H1 (cell line): Measurements from ENCODE around the gene BLMH. TPM values are rescaled to one million over a fixed set of nuclear protein-coding genes. Genes with fewer than 3 reads are reported as not detected.

Source experiments
- CTCF ChIA-PET: fragments of 300-600 bp; sonication (Branson Sonifier 250); formaldehyde crosslinking; loops from one replicate; lab custom pipeline; 2021; ENCODE audit not compliant: partially characterized antibody; lab: Charles Lee
- POLR2A ChIA-PET: fragments of 300-600 bp; sonication (Branson Sonifier 250); formaldehyde crosslinking; loops from one replicate; lab custom pipeline; 2021; ENCODE audit warnings: inconsistent platforms; ENCODE audit not compliant: partially characterized antibody; lab: Charles Lee
- DNase-seq, 2 experiments: peaks; one replicate each; pipeline versions ENCODE4 v3.0.0 to v3.0.0-alpha.2; 2010 to 2022; ENCODE audit warnings: low spot score in 2 of 2, low read depth in 1 of 2, mixed read lengths in 1 of 2
- FAIRE-seq: peaks from 2 replicates; lab custom pipeline; 2011; peaks lifted over from hg19 to GRCh38; lab: Jason Lieb, UNC
- H2AFZ ChIP-seq: 2 replicates; pipeline ENCODE4 v1.8.1; 2012; ENCODE audit warnings: low read length, inconsistent platforms
- H2AK5ac ChIP-seq: 2 replicates; pipeline ENCODE4 v1.6.1; 2013; ENCODE audit warnings: low read depth, low read length
- H2BK120ac ChIP-seq: replicated peaks from 2 replicates; pipeline ENCODE3; 2013; ENCODE audit warnings: low read depth, low read length, inconsistent platforms
- H2BK12ac ChIP-seq: 2 replicates; pipeline ENCODE4 v1.6.1; 2013; ENCODE audit warnings: low read depth, low read length
- H2BK15ac ChIP-seq: 2 replicates; pipeline ENCODE4 v1.6.1; 2013; ENCODE audit warnings: low read length
- H2BK20ac ChIP-seq: 2 replicates; pipeline ENCODE4 v1.6.1; 2013; ENCODE audit warnings: low read length
- H2BK5ac ChIP-seq: 2 replicates; pipeline ENCODE4 v1.6.1; 2013; ENCODE audit warnings: low read depth, low read length
- H3K14ac ChIP-seq: 2 replicates; pipeline ENCODE4 v1.6.1; 2013; ENCODE audit warnings: inconsistent platforms; ENCODE audit not compliant: insufficient read length
- H3K18ac ChIP-seq: 2 replicates; pipeline ENCODE4 v1.6.1; 2013; ENCODE audit warnings: low read length; ENCODE audit errors: extremely low read depth
- H3K23ac ChIP-seq: 2 replicates; pipeline ENCODE4 v1.6.1; 2013; ENCODE audit warnings: inconsistent platforms; ENCODE audit not compliant: insufficient read length
- H3K23me2 ChIP-seq: 2 replicates; pipeline ENCODE4 v1.6.1; 2013; ENCODE audit warnings: low read depth, low read length
- H3K27ac ChIP-seq: 2 replicates; pipeline ENCODE4 v1.6.1; 2011; ENCODE audit warnings: low read depth, low read length, inconsistent platforms
- H3K27me3 ChIP-seq, 4 experiments: replicated peaks in 1 of 4; 1 replicate in 1 of 4; 2 replicates in 3 of 4; pipeline versions ENCODE4 v1.6.1 to v1.8.1; 2011 to 2013; ENCODE audit warnings: low read length in 3 of 4, mild to moderate bottlenecking in 3 of 4, inconsistent platforms in 2 of 4, mixed read lengths in 2 of 4, moderate library complexity in 1 of 4; ENCODE audit not compliant: control insufficient read depth in 3 of 4, insufficient read depth in 3 of 4; ENCODE audit errors: extremely low read depth in 1 of 4
- H3K36me3 ChIP-seq, 4 experiments: 2 replicates each; pipeline versions ENCODE4 v1.6.1 to v1.8.1; 2011 to 2013; ENCODE audit warnings: mild to moderate bottlenecking in 4 of 4, low read length in 3 of 4, moderate library complexity in 2 of 4, control low read depth in 1 of 4, inconsistent platforms in 1 of 4; ENCODE audit not compliant: insufficient read depth in 4 of 4, control insufficient read depth in 2 of 4
- H3K4ac ChIP-seq: replicated peaks from 2 replicates; pipeline ENCODE3; 2013; ENCODE audit warnings: low read length, low read depth, mixed read lengths, inconsistent platforms; ENCODE audit not compliant: insufficient read length
- H3K4me1 ChIP-seq, 4 experiments: replicated peaks in 1 of 4; 1 replicate in 1 of 4; 2 replicates in 3 of 4; pipeline versions ENCODE4 v1.6.1 to v1.8.1; 2011 to 2013; ENCODE audit warnings: low read length in 3 of 4, inconsistent platforms in 2 of 4, mixed read lengths in 1 of 4; ENCODE audit not compliant: insufficient read depth in 4 of 4, control insufficient read depth in 3 of 4
- H3K4me2 ChIP-seq, 2 experiments: 2 replicates each; pipeline versions ENCODE4 v1.6.1 to v1.8.1; 2011 to 2013; ENCODE audit warnings: low read depth in 2 of 2, low read length in 2 of 2, control low read depth in 1 of 2, inconsistent platforms in 1 of 2, mild to moderate bottlenecking in 1 of 2; ENCODE audit not compliant: insufficient read depth in 1 of 2
- H3K4me3 ChIP-seq, 4 experiments: fragments of 200-600, 300-600 bp in 1 of 4; sonication (generic), shearing (Covaris generic), sonication (Bioruptor Twin) in 1 of 4; 2 replicates each; pipeline versions ENCODE4 v1.5.1 to v1.8.1; 2011 to 2016; ENCODE audit warnings: low read length in 4 of 4, low read depth in 3 of 4, control low read depth in 2 of 4, inconsistent platforms in 2 of 4, mild to moderate bottlenecking in 2 of 4, mixed read lengths in 1 of 4, moderate library complexity in 1 of 4; ENCODE audit not compliant: insufficient read depth in 2 of 4; ENCODE audit errors: extremely low read depth in 1 of 4
- H3K56ac ChIP-seq: replicated peaks from 2 replicates; pipeline ENCODE3; 2013; ENCODE audit warnings: low read depth, mild to moderate bottlenecking, mixed read lengths, low read length, inconsistent platforms; ENCODE audit not compliant: insufficient read length
- H3K79me1 ChIP-seq: 2 replicates; pipeline ENCODE4 v1.6.1; 2013; ENCODE audit warnings: low read depth, low read length, control low read depth
- H3K79me2 ChIP-seq, 2 experiments: 2 replicates each; pipeline versions ENCODE4 v1.6.1 to v1.8.1; 2012 to 2013; ENCODE audit warnings: low read length in 2 of 2, mild to moderate bottlenecking in 2 of 2, inconsistent platforms in 1 of 2; ENCODE audit not compliant: insufficient read depth in 2 of 2, control insufficient read depth in 1 of 2
- H3K9ac ChIP-seq, 4 experiments: replicated peaks in 1 of 4; 1 replicate in 1 of 4; 2 replicates in 3 of 4; pipeline versions ENCODE4 v1.6.1 to v1.8.1; 2011 to 2013; ENCODE audit warnings: low read depth in 3 of 4, low read length in 3 of 4, control low read depth in 2 of 4, mild to moderate bottlenecking in 2 of 4, moderate library complexity in 2 of 4, inconsistent platforms in 1 of 4; ENCODE audit errors: extremely low read depth in 1 of 4
- H3K9me3 ChIP-seq, 2 experiments: 2 replicates each; pipeline versions ENCODE4 v1.6.1 to v1.8.1; 2012 to 2013; ENCODE audit warnings: mild to moderate bottlenecking in 2 of 2, moderate library complexity in 2 of 2, control low read depth in 1 of 2, inconsistent platforms in 1 of 2, low read depth in 1 of 2, low read length in 1 of 2, mixed read lengths in 1 of 2; ENCODE audit not compliant: insufficient read depth in 2 of 2
- H4K20me1 ChIP-seq, 2 experiments: replicated peaks in 1 of 2; 2 replicates each; pipeline versions ENCODE3 to v1.8.1; 2011 to 2013; ENCODE audit warnings: inconsistent platforms in 2 of 2, low read length in 2 of 2, mild to moderate bottlenecking in 1 of 2; ENCODE audit not compliant: insufficient read depth in 2 of 2, control insufficient read depth in 1 of 2
- H4K5ac ChIP-seq: 2 replicates; pipeline ENCODE4 v1.6.1; 2013; ENCODE audit warnings: low read length, low read depth, mixed read lengths, inconsistent platforms; ENCODE audit not compliant: insufficient read length
- H4K8ac ChIP-seq: 2 replicates; pipeline ENCODE4 v1.8.0; 2013; ENCODE audit warnings: mild to moderate bottlenecking, moderate library complexity, low read length, inconsistent platforms; ENCODE audit not compliant: insufficient read depth; ENCODE audit errors: extremely low read depth
- H4K91ac ChIP-seq: replicated peaks from 2 replicates; pipeline ENCODE3; 2013; ENCODE audit warnings: low read length, mixed read lengths, inconsistent platforms; ENCODE audit not compliant: insufficient read length
- EP300 ChIP-seq, 2 experiments: IDR thresholded peaks; 1 replicate in 1 of 2; 2 replicates in 1 of 2; pipeline ENCODE4 v1.6.1; 2011 to 2012; ENCODE audit warnings: low read depth in 2 of 2, low read length in 2 of 2, mild to moderate bottlenecking in 2 of 2, borderline replicate concordance in 1 of 2, inconsistent platforms in 1 of 2, moderate library complexity in 1 of 2
- EZH2 ChIP-seq: fragments of 200-600 bp; sonication (generic); IDR thresholded peaks from 2 replicates; pipeline ENCODE4 v1.7.1; 2012; ENCODE audit warnings: low read depth, mild to moderate bottlenecking, moderate library complexity, low read length, inconsistent platforms; ENCODE audit not compliant: severe bottlenecking
- SUZ12 ChIP-seq: fragments of 200-600 bp; sonication (generic); IDR thresholded peaks from 2 replicates; pipeline ENCODE4 v1.6.1; 2012; ENCODE audit warnings: mild to moderate bottlenecking, inconsistent platforms, low read length, moderate library complexity, mixed read lengths
- WGBS, 2 experiments: shearing (Covaris generic) in 1 of 2; methylation state at CpG; one replicate each; pipeline versions ENCODE4 v1.1.6 to v1.1.7; 2013 to 2015; ENCODE audit warnings: low lambda C conversion rate in 2 of 2, mixed read lengths in 2 of 2, inconsistent platforms in 1 of 2, low coverage in 1 of 2, missing lambda C conversion rate in 1 of 2; ENCODE audit not compliant: insufficient replicate concordance in 2 of 2, insufficient coverage in 1 of 2, insufficient read length in 1 of 2; ENCODE audit errors: extremely low coverage in 1 of 2, missing lambda C conversion rate in 1 of 2; 5-methylcytosine and 5-hydroxymethylcytosine counted together
- polyA plus RNA-seq, 7 experiments: library from polyadenylated mRNA; depleted of rRNA in 3 of 7; stranded (reverse) in 5 of 7; unstranded in 2 of 7; fragments of >200 nt in 5 of 7; fragments of 200-250 nt in 2 of 7; gene quantifications; 1 replicate in 5 of 7; 2 replicates in 1 of 7; 4 replicates in 1 of 7; pipeline versions ENCODE4 v1.2.1 to v1.2.3, GENCODE V29; 2011 to 2013; ENCODE audit warnings: missing spikeins in 2 of 7, mixed read lengths in 2 of 7
- total RNA-seq: library from RNA; stranded (reverse); fragmentation: NEBNext Ultra II Directional; extraction: Animal tissue kit (Norgen Biotek cat#: 25700); gene quantifications from 2 replicates; pipeline ENCODE4 v1.2.1, GENCODE V29; 2021

BLMH gene
- total and polyA plus RNA-seq, 2 of the 8 experiments (the other 6 are each of a cell fraction or from before 2014, with no cell fraction given) = 18.2 to 74.3 TPM

- H3K4me3 ChIP-seq = no peak overlapping the region
- no peak for TF ChIP-seq EZH2
- TF ChIP-seq EP300 (IDR thresholded peaks at IDR 0.05; ENCODE audit: borderline replicate concordance in 1 of 2, low read depth in 2 of 2, low read length in 2 of 2) = no peak
- TF ChIP-seq SUZ12 = no peak
- H4K91ac ChIP-seq = no peak overlapping the region
- no peak overlapping the region for H3K14ac ChIP-seq
- H4K5ac ChIP-seq = no peak overlapping the region
- no peak overlapping the region for H3K18ac ChIP-seq
- no peak overlapping the region for H2BK120ac ChIP-seq
- H4K8ac ChIP-seq = no peak overlapping the region
- no peak overlapping the region for H2BK15ac ChIP-seq
- H3K4ac ChIP-seq = no peak overlapping the region
- H3K4me1 ChIP-seq = 0 out of 7 replicates have a peak, but pooled peaks cover 0 to 2% (median 0%) of the 10 kb centered on the region in 4 experiments
- H3K23me2 ChIP-seq = no peaks in the 10 kb centered on the region
- H3K27me3 ChIP-seq = peaks cover 0 to 6% (median 2%) of the 10 kb centered on the region in 4 experiments; a peak in 4 of 7 replicates
- no peaks in the 10 kb centered on the region for H3K79me2 ChIP-seq
- no peaks in the 10 kb centered on the region for H3K9me3 ChIP-seq
- H3K36me3 ChIP-seq = no peaks in the 10 kb centered on the region
- H3K23ac ChIP-seq = no peak overlapping the region
- no peaks in the 10 kb centered on the region for H3K79me1 ChIP-seq
- H3K56ac ChIP-seq = no peak overlapping the region
- DNase-seq (no peak), FAIRE-seq (no peak)
- no peak overlapping the region for H2BK5ac ChIP-seq
- no peak overlapping the region for H2AFZ ChIP-seq
- no peak overlapping the region for H2BK12ac ChIP-seq
- POLR2A ChIA-PET = no interaction called here
- CTCF ChIA-PET = no interaction called here
- H3K27ac ChIP-seq = no peak overlapping the region
- 89% methylated on average over 3 of the region's 3 CpGs; no CpG with 5 or more reads in 1 of the 2 experiments for WGBS, 2 experiments
- no peak overlapping the region for H3K4me2 ChIP-seq
- no peak overlapping the region for H2BK20ac ChIP-seq
- no peak overlapping the region for H3K9ac ChIP-seq
- H4K20me1 ChIP-seq = no peaks in the 10 kb centered on the region
- H2AK5ac ChIP-seq = no peak overlapping the region
Measured at GRCh38 chr17:30228011-30228410, 63.7 kb downstream of the BLMH start.
